ENCODE data around the gene LRFN2. TPM values are rescaled to one million over a fixed set of nuclear protein-coding genes. Genes with fewer than 3 reads are reported as not detected.

The LRFN2 gene
- total RNA-seq, 1 donor from 2014 or later = 0.20 TPM

DNA sequence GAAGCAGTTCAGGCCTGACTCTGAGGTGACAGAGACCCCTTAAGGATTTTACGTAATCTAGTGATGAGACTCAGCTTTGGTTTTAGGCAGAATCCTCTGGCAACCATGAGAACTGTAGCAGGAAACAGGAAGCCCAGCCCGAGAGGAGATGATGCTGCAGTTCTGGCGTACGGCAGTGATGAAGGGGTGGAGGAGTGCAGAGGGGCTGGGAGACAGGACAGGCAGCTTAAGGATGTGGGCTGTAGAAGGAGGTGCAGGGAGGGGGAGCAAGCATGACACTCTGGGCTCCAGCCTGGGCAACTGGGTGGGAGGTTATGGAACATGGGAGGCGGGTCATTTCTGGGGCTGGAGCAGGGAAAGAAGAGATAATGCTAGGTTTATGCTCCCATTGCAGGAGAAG is 67.1 kb downstream of the LRFN2 start:
- intact Hi-C loops (cut with micrococcal nuclease) = no loop called here

DNA sequence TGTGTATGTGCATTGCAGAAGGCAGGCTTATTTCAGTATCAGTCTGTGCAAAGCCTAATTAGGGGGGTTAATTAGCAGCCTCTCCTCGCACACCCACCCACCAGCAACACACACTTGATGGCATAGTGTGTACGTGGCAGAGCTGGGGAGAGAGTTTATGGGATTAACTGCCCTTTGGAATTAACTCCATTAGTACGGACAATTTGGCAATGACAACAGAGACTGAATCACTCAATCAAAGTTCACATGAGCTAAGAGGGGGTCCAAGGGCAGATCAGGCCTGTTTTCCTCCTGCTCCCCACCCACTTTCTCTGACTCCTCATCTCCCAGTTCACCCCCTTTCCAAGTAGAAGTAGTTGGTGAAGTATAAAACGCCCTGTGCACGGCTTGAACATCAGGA is 69.5 kb downstream of the LRFN2 start:
- intact Hi-C loops (cut with micrococcal nuclease) = loop anchor here (10.0 kb wide), 1 partner anchor 193 kb away; no protein-coding TSS in a partner anchor

DNA sequence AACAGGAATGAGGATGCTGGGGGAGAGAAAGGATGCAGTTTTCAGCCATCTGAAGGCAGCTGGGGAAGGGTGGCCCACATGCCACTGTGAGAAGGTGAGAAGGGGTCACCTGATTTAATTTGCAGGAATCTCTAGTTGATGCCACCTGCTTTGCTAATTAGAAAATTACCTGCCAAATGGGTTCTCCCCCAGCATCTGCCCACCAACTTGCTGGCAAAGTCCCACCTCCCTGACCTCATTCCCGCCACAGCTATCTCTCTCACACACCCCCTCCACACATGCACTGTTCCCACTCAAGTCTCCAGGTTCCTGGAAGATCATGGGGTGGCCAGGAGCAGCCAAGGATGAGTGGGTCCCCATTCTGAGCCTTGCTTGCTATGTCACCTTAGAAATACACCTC is 70.7 kb downstream of the LRFN2 start:
- intact Hi-C loops (cut with micrococcal nuclease) = loop anchor here (10.0 kb wide), 1 partner anchor 192 kb away; no protein-coding TSS in a partner anchor

DNA sequence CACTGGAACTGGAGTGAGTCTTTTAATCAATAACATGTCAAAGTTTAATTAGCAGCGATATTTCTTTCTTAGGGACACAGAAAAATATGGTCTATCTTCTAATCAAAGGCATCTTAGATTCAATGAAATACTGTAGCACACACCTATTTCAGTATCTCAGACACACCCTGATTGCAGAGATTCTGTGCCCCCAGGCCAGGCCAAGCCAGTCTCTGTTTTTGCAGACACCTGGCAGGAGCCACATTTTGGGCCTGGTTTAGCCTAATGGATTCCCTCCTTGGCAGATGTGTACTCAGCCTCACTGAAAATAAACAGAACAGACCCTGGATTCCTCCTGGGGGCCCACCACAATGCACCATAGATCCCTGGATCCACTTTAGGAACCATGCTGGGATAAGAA is 74.8 kb downstream of the LRFN2 start:
- intact Hi-C loops (cut with micrococcal nuclease) = loop anchor here (10.0 kb wide), 1 partner anchor 188 kb away; no protein-coding TSS in a partner anchor

DNA sequence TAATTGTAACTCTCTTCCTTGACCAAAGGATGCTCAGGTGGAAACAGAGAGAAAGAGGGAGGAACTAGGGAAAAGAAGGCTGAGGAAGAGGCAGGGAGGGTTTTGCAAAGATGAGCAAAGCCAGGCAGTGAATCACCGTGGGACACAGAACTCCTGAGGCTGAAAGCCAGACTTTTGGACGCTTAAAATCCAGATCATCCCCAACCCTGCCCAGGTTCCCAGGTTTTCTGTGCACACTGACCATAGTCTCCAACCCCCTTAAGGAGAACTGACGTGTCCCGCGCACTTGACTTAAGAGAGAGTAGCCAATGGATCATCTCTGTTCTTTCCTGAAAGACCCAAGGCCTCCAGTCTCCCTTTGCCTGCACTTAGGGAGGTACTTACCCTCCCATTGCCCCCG is 75.3 kb downstream of the LRFN2 start:
- intact Hi-C loops (cut with micrococcal nuclease) = loop anchor here (10.0 kb wide), 1 partner anchor 187 kb away; no protein-coding TSS in a partner anchor

DNA sequence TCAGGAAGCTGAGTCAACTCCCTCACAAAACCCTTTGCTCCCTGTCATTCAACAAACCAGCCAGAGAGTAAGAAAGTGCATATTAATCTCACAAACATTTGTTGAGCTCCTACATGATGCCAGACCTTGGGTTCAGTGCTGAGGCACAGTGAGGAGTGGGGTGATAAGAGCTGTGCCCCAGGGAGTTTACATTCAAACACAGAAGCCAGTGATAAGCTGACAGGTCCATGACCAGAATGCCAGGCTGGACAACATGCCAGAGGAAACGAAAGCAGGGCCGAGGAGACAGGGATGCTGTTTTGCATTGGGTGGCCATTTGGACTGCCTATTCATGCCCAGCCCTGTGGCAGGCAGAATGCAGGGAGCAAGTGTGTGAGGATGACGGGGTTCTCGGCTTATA is 76.7 kb downstream of the LRFN2 start:
- intact Hi-C loops (cut with micrococcal nuclease) = loop anchor here (10.0 kb wide), 1 partner anchor 186 kb away; no protein-coding TSS in a partner anchor

DNA sequence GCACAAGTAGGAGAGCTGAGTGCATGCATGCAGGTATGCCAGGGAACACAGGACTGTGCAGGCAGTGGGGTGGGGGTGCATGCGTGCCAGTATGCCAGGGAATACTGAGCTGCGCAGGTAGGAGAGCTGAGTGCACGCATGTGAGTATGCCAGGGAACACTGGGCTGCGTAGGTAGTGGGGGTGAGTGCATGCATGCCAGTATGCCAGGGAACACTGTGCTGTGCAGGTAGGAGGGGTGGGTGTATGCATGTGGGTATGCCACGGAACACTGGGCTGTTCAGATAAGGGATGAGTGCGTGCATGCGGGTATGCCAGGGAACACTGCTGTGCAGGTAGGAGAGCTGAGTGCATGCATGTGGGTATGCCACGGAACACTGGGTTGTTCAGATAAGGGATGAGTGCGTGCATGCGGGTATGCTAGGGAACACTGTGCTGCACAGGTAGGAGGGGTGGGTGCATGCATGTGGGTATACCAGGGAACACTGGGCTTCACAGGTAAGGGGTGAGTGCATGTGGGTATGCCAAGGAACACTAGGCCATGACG is 77.4 kb downstream of the LRFN2 start:
- intact Hi-C loops (cut with micrococcal nuclease) = loop anchor here (10.0 kb wide), 1 partner anchor 185 kb away; no protein-coding TSS in a partner anchor

DNA sequence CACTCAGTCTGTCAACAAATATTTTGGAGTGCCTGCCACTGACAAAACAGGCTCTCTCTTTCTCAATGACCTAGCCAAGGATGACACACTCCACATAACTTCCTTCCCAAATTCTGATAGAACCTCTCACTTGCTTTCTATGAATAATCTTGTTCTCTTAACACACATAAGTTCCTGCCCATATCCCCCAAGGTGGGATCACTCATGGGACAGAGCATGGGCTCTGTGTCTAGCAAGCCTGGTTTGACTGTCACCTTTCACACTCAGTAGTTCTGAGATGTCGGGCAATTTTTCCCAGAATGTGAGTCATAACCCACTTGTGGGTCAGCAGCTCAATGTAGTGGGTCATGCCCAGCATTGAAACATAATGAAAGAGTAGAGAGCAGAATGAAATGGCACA is 78.1 kb downstream of the LRFN2 start:
- intact Hi-C loops (cut with micrococcal nuclease) = no loop called here

DNA sequence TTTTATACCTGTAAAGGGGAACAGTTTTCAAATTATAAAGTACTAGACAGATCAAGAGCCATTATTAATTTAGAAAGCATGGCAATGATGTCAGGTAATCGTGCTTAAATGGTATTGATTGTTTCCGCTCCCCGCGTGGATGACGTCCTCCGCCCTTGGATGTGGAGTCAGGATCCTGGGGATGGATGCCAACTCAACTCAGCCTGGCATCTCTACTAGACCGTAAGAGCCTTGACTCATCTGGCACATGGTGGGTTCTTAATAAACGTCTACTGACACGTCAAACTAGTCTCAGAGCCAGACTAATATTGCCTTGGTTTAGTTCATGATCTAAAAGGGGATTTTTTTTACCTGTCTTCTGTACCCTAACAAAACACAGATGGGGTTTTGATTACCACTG is 80.2 kb downstream of the LRFN2 start:
- intact Hi-C loops (cut with micrococcal nuclease) = no loop called here

DNA sequence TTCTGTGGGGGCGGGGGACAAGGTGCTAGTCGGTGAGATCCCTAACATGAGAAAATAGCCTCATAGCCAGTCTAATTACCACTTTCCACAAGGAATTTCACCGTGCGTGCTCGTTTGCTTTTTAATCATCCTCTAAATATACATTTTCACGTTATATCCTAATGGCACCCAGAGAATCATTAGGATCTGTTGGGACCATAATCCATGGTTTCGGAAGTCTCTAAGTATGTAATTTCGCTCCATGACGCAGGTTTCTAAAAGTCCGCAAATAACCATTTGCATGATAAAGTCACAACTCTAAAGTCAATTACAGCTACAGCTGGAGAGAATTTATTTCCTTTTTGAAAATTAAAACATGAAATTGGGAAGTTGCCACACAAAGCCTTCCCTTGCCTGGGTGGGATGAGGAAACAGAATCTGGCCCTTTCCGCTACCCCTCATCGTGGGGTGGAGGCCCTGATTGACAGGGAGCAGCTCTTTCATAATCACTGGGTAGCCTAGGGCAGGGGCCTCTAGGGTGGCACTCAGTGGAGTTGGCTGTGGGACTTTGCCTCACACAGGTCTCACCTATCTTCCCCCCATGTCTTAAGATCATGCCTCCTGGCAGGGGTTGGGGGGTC is 81.9 kb downstream of the LRFN2 start:
- intact Hi-C loops (cut with micrococcal nuclease) = no loop called here

DNA sequence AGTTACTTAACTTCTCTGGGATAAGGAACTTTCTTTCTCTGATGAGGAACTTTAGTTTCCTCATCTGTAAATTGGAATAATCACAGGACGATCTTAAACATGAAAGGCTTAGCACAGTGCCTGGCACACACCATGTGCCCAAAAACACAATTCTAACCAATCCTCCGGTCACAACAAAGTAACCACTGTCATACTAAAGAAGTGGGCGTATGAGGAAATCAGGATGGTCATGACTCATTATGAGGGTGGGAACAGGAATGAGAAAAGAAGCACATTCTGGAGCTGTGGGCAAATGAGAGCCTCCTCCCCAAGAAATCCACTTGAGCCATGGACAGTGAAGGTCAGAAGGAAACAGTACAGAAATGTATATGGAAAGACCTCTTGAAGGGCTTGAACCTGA is 82.9 kb downstream of the LRFN2 start:
- intact Hi-C loops (cut with micrococcal nuclease) = no loop called here

DNA sequence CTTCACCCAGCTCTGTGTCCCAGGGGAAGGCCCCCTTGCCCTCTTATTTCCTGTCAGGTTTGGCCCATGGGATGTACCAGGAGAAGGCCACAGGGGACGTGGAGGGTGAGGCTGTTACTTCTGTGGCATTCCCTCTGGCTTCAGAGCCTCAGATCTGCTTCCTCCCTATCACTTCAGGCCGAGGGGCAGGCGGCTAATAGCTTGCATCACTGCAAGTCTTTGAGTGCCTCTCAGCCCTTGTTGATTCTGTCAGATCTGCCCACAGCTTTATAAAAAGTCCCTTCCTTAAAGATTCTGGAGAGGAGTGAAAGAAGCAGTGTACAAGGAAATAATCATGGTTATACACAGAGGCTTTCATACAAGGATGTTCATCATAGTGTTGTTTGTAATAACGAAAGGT is 86.9 kb downstream of the LRFN2 start:
- intact Hi-C loops (cut with micrococcal nuclease) = no loop called here

DNA sequence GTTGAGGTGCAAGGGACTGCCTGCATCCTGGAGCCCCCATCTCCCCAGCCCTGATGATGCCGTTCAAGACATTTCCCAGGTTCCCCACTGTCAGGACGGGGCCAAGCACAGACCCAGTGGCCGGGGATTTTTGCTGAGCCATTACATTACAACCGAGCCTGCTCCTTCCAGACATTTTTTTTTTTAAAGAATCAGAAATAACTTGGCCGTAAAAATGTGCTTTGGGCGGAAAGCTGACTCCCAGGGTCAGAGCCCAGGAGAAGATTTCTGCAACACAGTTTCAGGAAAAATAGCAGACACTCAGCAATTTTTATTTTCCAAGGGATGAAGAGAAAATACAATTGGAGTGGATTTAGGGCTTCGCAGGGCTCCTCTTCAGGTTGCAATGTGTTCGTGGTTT is 87.9 kb downstream of the LRFN2 start:
- intact Hi-C loops (cut with micrococcal nuclease) = no loop called here

DNA sequence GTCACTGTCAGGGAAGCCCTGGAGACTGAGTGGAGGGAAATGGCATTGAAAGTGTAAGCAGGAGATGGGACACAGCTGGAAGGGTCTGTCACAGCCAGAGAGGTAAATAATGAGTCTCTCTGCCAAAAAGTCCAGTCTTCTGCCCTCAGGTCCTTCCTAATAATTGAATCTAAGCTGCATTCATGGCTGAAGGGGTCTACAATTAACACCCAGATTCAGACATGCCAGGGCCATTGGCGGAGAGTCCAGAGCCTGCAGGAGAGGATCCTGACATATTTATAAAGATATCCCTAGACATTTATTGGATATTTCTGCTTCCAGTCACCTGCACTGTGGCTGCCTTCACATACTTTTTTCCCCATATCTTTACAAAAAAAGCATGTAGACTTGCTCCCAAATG is 89.0 kb downstream of the LRFN2 start:
- intact Hi-C loops (cut with micrococcal nuclease) = no loop called here

DNA sequence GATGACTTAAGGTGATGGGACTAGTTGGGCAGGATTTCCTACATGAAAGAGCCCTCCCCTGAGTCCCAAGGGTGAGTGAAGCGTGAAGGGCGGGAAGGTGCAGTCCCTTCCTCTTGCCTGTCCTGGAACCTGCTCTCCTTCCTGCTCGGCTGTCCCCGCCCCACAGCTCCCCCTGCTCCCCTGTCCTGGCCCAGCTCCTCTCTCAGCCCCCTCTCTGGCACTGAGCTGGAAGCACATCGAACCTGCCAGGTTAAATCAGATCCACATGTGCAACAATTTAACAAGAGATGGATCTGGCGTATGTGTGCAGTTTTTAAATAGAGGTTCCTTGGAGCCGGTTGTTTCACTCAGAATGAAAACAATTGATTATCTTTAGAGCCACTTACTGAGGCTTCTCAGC is 95.0 kb downstream of the LRFN2 start:
- intact Hi-C loops (cut with micrococcal nuclease) = no loop called here

DNA sequence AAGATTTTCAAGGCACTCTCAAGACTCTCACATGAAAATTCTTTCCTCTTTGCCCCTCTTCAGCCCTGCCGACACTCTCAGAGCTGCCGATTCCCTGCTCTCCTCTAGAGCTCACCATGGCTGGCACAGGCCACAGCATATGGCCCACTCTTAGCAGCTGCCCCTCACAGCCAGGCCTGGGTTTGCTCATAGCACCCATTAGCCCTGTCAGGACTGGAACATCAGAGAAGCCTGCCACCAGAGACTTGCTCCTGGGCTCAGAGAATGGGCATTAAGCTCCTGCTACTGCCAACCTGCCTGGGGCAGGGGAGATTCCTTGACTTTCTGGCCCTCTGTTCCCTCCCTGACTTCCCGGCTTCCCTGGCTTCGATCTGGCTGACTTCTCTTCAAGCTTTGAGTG is 96.7 kb downstream of the LRFN2 start:
- intact Hi-C loops (cut with micrococcal nuclease) = no loop called here

DNA sequence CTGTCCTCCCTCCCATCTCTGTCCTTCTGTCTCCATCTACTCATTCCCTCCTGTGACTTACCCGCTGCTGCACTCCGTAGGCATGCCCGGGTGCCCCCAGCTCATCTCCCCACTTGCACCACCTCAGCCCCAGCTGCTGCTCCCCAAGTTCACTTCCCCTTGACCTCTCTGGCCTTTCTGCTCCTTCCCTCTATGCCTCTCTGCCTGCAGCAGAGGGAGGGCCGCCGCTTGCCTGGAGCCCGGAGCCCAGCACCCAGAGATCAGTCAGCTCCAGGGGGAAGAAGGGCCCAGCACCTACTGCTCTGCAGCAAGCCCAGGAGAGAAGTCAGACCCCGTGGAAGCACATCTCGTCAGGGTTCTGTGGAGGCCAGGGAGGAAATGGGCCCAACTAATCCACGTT is 97.4 kb downstream of the LRFN2 start:
- intact Hi-C loops (cut with micrococcal nuclease) = no loop called here

DNA sequence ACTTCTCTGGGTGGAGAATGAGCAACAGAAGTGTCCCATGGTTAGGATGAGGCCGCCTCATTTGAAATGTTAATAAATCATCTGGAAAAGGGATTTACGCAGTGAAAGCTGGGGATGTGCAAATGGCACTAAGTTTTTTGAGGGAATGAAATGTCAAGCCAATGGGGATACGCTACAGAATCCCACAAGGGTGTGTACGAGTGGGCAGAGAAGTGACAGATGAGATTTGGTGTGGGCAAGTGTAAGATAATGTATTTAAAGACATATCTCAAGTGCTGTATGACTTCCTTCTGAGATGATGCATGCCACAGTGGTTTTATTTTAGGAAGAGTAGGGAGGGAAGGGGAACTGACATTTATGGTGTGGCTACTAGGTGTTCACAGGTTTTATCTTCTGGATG is 100.6 kb downstream of the LRFN2 start:
- intact Hi-C loops (cut with micrococcal nuclease) = no loop called here

DNA sequence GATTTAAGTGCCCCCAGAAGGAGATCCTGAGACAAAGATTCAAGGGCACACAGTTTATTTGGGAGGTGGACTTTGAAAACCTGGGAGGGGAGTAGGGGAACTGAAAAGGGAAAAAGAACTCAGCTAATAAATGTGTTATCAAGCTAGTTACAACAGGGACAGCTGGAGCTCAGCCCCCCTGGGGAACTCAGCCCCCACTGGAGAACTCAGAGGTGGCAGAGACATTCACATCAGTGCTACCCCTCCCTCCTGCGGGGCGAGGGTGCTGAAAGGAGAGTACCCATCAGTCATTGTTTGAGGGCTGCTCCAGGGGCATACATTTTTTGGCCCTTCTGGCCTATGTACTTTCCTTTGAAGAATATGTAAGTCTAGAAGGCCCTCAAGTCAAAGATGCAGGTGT is 101.4 kb downstream of the LRFN2 start:
- intact Hi-C loops (cut with micrococcal nuclease) = no loop called here

DNA sequence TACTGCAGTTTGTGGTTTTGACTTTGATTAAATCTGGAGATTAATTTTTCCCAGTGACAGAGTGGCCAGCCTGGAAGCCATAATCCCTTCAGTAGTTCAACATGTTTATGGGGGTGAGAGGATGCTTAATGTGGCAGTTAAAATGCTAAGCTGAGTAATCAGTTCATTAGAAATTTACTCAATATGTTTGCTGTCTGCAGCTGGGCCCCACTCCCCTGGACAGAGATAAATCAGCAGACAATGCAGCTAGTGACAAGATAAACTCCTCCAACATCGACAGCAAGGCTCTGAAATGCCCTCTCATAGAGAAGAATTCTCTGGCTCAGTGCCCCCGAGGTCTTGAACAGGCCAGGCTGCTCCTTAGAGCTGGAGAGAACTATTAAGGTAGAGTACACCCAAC is 101.9 kb downstream of the LRFN2 start:
- intact Hi-C loops (cut with micrococcal nuclease) = no loop called here

DNA sequence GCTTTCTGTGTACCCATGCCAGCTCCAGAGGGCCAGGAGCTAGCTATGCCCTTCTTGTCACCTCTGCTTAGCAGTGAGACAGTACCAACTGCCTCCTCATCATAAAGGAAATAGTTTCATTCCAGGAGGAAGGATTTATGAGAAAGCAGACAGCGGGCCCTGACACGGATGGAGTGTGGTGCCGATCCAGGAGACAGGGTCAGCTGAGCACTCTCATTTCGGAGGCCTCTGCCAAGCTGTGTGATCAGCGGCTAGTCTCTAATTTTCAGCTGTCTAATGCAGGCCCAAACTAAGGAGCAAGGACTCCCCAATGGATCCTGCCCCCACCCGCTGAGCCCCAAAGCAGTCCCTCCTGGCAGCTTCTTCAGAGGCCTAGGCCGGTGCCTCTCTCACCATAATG is 103.1 kb downstream of the LRFN2 start:
- intact Hi-C loops (cut with micrococcal nuclease) = no loop called here

DNA sequence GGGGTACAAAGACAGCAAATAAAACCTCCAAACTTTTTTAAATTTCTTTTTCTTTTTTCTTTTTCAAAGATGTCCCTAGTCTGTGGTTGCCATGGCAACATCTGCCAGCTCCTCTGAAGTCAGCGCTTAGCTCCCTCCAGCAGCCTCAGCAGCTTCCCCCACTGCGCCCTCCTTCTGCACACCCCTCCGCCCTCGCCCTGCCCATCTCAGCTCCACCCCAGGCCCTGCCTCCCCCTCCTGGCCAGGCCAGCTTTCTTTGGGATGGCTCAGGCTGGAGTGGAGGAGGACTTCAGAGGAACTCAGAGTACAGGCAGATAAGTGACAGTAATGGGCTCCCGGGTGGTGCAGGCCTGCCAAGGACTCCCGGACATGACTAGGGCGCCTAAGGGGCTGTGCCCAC is 104.6 kb downstream of the LRFN2 start:
- intact Hi-C loops (cut with micrococcal nuclease) = no loop called here

DNA sequence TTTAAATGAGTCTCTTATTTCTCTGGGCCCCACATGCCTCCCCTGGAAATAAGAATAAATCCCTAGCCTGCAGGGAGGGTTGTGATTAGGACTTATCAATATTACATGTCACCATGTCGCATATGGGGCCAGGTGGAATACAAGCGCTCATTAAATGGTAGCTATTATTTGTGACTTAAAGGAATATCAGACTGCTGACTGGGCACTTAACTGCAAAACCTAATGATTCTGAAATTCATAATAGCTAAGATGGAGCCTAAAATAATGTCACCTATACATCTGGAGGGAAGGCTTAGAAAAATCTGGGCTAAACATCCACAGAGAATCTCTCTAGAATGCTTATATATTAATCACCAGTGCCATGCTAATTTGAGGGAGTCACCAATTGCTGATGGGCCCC is 106.5 kb downstream of the LRFN2 start:
- intact Hi-C loops (cut with micrococcal nuclease) = no loop called here
